GM19438 (cell line): Measurements from ENCODE around the gene ETV7.
"Not testable (repeated sequence)": the region's sequence is repeated elsewhere in the genome, so short reads cannot be mapped to it uniquely, and the experiment has no call there.

Experiments used
- ATAC-seq: cut with Tn5 transposase; IDR thresholded peaks from one replicate; pipeline ENCODE4 v1.9.1; 2021; ENCODE audit warnings: low read depth; ENCODE audit not compliant: unreplicated experiment

The ETV7 gene

DNA sequence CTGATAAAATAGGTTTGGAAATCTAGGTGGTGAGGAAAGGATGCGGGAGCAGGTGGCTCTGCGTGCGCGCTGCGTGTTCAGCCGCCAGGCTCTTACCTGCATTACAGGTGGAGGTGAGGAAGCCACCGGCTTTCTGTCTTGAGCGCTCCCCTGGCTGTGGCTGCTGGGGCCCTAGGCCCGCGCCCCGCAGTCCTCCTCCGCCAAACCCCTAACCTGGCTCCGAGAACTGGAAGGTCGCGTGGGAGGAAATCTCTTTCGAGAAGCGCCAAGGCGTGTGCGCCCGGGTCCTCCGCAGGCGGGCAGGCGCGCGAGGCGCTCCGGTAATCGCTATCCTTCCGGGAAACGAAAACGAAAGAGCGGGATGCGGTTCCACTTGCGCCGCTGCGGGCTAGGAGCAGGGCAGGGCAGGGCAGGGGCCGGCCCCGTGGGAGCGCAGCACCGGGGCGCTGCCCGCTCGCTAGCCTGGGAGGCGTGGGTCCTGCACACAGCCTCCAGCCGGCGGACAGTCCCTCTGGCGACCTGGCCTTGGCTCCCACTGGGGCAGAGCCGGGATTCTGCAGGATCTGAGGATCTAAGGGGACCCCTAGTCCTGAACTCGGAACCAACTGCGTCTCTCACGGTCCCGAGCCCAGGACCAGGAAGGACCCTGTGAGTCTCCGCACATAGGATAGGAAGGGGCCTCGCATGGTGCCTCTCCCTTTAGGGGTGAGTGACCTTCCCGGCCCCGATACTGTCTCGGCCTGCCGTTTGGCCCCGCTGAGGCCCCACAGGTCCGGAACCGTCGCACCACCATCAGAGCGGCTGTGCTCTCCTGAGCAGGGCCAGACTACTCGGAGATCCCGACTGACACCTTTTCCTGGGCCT lies at the start of gene ETV7:
Gene ETV7 (minus strand): TSS at position 230 of the 864 bp plus-strand sequence. CDS start 128 bp downstream, at position 102.
- no peak for ATAC-seq

DNA sequence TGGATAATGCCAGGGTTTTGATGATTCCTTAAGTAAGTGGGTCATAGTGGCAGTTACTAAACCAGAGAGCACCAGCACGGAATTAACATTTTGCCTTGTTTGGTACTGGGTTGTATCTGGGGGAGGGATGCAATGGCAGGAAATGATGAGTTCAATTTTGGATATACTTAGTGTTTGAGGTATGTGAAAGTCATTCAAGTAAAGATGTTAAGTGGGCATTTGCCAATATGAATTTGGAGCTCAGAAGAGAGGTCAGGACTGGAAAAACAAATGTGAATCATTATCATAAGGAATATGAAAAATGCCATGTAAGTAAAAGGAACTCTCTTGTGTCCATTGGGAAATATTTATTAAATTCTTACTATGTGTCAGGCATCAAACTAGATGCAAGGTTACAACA lies 49.0 kb upstream of the ETV7 start:
- no peak for ATAC-seq

DNA sequence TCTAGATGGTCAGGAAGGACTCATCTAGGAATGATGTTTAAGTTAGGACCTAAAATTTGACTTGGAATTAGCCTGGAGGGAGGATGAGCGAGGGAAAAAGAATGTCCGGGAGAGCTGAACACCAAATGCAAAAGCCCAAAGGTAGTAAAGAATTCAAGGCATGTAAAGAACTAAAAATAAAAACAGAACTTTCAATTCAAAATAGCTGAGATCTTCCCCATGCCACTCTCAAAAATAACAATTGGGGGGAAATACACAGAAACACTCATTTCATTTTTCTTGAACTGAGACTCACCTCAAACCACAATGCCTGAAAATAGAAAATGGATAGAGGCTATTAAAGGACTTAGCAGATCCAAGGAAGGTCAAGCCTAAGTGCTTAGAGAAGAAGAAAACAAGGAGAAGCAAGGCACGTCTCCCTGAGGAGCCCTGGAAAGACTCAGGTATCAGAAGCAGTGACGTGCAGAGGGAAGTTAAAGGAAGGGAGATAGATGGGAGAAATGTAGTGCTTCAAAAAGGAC lies 44.7 kb upstream of the ETV7 start:
- ATAC-seq = no peak

DNA sequence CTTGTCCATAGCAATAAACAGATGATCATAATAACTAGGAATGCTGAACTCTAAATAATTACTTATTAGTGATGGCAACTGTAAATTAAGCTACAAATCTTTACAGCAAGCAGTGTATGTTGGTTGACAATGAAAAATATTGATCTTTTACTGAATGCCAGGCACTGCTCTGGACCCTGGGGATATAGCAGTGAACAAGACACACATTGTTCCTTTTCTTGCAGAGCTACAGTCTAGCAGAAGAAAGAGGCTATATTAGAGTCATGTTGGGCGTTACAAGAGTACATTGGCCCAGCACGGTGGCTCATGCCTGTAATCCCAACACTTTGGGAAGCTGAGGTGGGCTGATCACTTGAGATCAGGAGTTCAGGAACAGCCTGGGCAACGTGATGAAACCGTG lies 43.7 kb upstream of the ETV7 start:
- ATAC-seq = no peak

DNA sequence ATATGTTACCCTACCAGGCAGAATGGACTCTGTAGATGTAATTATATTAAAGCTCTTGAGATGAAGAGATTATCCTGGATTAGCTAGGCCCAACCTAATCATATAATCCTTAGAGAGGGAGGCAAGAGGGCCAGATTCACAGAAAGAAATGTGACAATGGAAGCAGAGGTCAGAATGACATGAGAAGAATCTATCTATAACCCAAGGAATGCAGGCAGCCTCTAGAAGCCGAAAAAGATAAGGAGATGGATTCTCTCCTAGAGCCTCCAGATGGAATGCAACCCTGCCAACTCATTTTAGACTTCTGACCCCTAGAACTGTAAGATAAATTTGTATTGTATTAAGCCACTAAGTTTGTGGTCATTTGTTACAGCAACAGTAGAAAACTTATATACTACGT lies 42.9 kb upstream of the ETV7 start:
- no peak for ATAC-seq

DNA sequence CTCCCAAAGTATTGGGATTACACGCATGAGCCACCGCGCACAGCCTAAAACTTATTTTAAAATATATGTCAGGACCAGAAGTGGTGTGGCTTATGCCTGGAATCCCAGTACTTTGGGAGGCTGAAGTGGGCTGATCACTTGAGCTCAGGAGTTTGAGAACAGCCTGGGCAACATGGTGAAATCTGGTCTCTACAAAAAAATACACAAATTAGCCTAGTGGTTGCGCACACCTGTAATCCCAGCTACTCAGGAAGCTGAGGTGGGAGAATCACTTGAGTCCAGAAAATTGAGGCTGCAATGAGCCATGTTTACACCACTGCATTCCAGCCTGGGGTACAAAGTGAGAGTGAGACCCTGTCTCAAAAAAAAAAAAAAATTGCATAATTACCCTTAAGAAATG lies 41.4 kb upstream of the ETV7 start:
- ATAC-seq = no peak

DNA sequence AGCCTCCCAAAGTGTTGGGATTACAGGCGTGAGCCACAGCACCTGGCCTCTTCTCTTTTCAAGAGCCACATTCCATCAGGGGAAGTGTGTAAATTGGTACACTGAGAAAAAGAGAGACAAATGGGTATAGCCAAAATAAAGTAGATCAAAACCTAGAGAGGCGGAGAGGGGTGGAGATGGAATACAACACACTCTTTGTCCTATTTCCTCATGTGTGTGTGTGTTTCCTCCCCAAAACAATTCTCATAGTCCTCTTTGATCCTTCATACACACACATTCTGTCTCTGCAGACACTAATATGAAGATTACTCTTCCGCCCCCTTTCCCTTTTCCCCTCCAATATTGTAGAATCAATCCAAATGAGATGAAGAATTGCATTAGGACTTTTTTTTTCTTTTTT lies 39.2 kb upstream of the ETV7 start:
- no peak for ATAC-seq

DNA sequence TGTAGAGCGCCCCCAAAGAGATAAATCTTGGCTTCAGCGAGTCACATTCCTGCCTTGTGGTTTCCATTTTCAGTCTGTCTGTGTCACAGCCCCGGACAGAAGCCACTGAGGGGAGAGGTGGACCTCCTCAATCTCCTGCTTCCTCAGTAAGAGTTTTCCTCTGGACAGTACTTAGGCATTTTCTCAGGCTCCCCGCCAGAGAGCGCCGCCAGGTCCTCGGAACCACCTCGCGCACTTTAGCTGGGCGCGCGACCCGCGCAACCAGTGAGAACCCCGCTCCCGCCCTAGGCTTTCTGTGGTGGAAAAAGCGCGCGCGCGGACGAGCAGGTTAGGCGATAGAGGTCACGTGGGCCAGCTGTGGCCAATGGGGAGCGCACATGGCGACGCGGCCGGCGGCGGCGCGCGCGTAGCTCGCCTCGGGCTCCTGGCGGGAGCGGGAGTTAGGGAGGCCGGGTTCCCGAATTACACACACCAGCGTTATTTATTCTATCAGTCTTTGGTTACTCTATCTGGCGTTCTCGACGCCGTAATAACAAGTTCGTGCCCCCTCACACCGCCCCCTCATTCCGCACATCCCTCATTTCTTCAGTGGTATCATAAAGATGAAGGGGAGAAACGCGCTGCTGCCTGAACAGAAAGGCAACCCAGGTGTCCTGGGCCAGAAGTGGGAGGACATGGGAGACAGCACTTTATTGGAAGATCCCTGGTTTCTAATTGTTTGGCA lies 35.8 kb upstream of the ETV7 start:
- peak; percentile 86 for ATAC-seq

DNA sequence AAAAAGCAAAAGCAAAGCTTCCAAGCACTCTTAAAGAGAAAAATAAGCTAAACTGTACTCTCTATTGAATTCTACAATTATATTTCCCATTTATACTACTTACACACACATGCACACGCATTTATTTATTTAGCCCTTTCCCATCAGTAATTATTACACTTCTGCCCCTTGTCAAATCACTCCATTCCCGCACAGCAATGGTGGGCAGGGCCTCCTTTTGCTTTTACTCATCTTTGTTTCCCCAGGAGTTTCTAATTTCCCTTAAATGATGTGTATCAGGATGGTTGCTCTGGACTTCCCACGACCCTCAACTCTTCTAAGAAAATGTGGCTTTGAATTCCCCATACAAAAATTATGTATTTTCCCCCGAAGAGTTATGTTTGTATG lies 35.2 kb upstream of the ETV7 start:
- ATAC-seq = no peak

DNA sequence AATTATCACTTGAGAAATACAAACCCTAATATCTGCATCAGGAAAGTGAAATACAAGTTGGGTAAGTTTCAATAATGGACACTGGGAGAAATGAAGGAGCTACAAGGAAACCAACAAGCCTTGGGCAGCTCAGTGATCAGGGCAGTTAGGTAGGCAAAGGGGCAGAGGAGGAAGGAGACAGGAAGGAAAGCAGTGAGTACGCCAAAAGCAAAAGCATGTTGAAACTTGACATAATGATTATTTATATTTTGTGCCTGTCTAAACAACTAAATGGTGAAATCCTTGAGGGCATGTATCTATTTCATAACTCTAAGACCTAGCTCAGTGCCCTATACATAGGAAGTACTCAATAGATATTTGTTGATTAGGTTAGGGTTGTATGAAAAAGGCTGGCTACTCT lies 31.8 kb upstream of the ETV7 start:
- ATAC-seq = no peak

DNA sequence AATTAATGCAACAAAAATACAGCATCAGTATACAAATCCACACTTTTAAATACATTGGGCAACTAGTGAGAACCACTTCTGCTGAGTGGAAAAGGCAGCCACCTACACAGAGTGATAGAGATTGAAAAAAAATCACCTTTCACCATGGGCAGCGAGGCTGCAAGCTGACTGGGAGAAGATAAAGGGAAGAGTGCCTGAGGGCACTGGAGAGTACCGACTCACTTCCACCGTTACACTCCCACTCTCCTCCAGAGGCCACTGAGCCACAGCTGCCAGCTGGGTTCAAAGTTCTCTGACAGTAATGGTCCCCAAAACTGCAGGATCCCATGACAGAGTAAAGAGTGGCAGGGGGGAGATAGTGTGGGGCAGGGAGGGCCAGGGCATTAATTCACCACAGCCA lies 31.1 kb upstream of the ETV7 start:
- no peak for ATAC-seq

DNA sequence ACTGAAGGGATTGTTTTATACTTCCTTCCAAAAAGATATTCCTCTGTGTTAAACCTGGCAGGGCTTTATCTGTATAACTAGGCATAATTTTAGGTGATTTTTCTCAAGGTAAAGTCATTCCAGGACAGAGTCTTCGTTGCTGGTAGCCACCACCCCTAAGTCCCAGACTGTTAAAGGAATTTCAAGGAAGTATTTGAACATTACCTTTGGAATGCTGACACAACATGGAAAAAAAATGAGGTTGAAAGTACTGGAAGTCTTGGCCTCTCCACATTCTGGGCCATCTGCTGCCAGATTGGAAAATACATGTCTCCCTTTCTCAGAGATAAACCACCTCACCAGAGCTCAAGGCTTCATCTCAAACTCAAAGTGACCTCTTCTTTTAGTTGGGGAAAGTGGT lies 27.0 kb upstream of the ETV7 start:
- ATAC-seq = no peak

DNA sequence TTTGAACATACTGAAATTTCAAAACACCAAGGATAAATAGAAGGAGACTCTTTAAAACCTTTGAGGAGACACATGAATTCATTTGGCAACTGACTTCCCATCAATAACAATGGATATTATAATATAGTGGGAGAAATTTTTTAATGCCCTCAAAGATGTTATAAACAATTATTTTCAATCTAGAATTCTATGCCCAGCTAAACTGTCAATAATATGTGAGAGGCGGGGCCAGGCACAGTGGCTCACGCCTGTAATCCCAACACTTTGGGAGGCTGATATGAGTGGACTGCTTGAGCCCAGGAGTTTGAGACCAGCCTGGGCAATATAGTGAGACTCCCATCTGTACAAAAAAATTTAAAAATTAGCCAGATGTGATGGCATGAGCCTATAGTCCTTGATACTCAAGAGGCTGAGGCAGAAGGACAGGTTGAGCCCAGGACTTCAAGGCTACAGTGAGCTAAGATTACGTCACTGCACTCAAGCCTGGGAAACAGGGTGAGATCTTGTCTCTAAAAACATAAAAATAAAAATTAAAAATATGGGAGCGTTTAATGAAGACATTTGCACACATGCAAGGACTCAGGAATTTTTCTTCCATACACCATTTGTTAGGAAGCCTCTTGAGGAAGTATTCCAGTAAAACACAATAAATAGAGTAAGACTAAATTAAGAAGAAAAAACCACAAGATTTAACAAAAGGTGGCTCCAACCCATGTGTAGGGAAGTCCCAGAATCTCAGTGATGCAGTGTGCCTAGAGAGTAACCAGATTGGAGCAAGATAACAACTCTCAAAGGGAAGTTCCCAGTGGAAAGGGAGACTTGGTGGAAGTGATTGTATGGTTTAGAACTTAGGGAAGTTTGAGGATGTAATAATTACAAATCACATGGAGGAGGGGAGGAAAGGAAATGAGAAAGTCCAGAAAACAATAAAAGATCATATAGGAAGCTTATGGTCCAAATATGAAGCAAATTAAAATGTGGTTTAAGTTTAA lies 26.3 kb upstream of the ETV7 start:
- no peak for ATAC-seq

DNA sequence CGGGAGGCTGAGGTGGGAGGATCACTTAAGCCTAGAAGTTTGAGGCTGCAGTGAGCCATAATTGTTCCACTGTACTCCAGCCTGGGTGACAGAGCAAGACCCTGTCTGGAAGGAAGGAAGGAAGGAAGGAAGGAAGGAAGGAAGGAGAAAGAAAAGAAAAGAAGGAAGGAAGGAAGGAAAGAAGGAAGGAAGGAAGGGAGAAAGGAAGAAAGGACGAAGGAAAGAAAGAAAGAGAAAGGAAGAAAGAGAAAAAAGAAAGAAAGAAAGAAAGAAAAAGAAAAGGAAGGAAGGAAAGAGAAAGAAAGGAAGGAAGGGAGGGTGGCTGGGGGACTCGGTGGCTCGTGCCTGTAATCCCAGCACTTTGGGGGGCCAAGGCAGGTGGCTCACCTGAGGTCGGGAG lies 22.2 kb upstream of the ETV7 start:
- ATAC-seq = not testable (repeated sequence)

DNA sequence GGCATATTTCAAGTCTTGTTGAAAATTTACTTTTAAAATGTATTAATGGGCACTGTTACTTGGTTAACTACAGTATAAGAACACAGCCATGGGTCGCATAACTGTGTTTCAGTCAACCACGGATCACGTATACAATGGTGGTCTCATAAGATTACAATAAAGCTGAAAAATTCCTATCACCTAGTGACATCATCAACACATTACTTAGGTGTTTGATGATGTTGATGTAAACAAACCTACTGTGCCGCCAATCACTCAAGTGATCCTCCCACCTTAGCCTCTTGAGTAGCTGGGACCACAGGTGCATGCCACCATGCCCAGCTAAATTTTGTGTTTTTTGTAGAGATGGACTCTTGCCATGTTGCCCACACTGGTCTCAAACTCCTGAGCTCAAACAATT lies 16.7 kb upstream of the ETV7 start:
- no peak for ATAC-seq

DNA sequence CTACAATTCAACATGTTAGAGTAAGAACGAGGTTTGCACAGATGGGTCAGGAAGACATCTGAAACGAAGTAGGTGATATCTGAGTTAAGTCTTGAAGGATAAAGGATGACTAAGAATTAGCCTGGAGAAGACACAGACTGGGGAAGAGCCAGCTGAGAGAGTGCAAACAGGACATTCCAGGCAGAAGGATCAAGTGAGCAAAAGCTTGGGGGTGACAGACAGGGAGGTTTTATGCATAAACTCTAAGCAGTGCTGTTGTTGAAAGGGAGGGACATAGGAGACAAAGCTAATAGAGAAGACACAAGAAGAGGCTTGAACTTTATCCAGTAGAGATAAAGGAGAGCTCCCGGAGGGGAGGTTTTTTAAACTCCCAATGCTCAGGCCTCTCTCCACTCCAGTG lies 15.0 kb upstream of the ETV7 start:
- no peak for ATAC-seq

DNA sequence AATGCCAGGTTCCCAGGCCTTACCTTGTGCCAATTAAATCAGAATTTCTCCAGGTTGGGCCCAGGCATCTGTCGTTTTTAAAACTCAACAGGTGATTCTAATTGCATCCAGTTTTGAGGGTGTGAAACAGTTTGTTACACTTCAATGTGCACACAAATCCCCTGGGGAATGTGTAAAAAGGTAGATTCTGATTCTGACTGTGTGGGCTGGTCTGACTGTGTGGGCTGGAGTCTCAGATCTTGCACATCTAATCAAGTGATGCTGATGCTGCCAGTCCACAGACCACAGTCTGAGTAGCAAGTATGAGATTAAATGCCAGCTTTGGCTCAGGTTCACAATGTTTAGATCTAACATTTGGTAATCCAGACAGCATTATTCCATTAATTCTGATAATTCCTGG lies 12.5 kb upstream of the ETV7 start:
- ATAC-seq = no peak

DNA sequence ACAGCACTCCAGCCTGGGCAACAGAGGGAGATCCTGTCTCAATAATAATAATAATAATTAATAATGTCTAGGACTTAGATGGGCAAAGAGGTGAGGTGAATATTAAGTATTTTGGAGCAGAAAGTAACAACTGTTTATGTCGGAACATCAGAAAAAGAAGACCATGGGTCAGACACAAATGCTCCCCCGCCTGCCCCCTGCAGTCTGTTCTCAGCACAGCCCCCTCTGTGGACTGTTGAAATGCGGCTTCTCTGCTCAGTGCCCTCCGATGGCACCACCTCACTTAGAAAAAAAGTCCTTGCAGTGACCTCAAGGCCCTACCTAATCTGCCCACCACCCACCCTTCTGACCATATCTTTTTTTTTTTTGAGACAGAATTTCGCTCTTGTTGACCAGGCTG lies 5.2 kb upstream of the ETV7 start:
- ATAC-seq = no peak

DNA sequence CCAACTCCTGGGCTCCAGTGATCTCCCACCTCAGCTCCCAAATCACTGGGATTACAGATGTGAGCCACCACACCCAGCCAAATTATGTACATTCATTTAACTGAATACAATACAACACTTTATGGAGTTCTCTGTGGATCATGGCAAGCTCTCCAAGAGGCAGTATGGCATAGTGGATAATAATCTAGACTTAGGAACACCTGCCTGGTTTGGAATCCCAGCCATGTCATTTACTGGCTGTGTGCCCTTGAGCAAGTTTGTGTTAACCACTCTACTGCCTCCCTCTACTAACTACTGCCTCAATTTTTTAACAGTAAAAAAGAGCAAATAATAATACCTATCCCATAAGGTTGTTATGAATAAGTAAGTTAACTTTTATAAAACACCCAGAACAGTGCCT lies 1.9 kb upstream of the ETV7 start:
- ATAC-seq = no peak

DNA sequence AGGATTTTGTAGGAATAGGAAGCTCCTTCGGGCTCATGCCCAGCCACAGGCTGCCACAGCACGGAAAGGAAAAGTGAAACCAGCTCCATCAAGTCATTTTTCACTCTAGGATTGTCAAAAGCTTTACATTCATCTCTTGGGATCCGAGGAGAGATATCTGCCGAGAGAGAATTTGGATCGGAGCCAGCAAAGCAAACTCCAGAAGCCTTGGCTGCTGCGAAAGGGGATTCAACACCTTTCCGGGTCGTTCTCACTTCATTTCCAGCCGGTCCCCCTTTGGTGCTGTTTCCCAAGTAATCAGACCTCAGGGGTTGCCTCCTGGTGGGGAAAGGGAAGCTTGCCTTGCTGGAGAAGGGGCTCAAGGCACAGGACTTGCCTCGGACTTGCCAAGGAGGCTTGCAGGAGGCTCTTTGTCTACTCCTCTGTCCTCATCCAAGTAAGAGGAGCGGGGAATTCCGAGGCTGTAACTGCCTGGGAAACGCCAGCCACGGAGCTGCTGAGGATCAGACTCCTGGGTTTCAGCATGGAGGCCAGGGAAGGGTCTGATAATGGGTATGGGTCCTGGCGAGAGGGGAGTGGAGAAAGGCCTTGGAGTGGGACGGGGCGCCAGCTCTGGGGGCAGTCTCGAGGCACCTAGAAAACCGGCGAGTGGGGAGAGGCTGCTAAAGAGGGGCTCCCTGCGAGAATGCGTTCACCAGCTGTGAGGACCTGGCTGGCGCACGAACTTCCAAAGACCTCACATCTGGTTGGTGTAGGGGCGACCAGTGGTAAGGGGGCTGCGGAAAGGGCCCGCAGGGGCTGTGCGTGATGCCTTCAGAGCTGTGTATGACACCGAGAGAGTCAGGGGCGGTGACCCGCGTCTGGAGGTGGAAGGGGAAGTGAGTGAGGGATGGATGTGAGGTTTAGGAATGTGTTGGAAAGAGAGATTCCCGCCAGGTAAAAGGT lies 702 bp downstream of the ETV7 start:
- no peak for ATAC-seq
